GM19238 (cell line): Measurements from ENCODE around the gene SYNRG.
A peak's percentile ranks its signal among the peaks of the same experiment; 100 is the strongest.
"Not testable (repeated sequence)": the region's sequence is repeated elsewhere in the genome, so short reads cannot be mapped to it uniquely, and the experiment has no call there.

Experiments
- DNase-seq: peaks from one replicate; pipeline ENCODE4 v3.0.0; 2011; ENCODE audit warnings: low spot score; ENCODE audit not compliant: insufficient read length

SYNRG gene

GRCh38 chr17:37541880-37542660, 67.1 kb downstream of the SYNRG start:
- no peak for DNase-seq

DNA sequence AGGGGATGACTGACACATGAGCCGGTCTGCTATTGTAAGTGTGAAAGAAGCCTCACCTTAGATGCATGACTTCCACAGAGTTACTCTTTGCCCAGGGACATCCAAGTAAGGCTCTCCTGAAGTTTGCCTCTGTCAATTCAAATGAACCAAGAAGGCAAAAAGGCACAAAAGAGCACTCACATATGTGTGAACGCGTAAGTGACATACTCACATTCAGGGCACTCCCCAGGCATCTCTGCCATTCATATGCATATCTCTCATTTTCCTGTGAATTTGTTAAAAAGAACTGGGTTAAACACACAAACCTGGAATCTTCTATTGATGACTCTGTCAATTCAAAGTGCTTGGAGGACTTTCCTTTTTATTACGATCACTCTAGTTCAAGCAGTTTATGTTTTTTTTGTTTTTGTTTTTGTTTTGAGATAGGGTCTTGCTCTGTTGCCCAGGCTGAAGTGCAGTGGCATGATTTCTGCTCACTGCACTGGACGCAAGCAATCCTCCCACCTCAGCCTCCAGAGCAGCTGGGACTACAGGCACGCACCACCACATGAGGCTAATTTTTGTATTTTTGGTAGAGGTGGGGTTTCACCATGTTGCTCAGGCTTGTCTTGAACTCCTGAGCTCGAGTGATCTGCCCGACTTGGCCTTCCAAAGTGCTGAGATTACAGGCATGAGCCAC, 70.1 kb downstream of the SYNRG start:
- DNase-seq = no peak

DNA sequence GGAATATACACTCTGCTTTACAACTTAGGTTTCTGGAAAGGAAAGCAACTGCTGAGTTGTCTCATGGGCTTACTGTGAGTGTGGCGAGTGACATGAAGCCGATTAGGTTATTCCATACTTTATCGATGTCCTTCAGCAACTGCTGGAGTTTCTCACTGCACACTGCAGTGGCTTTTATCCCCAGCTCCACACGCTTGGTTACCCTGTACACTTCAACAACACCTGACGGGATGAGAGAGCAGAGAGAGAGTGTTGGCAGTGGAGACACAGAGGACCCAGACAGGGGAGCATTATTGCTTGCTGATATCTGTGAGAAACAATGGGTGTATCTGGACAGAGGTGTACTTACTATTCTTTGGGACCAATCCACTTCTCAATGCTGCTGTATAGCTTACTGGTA, 73.3 kb downstream of the SYNRG start:
- DNase-seq = no peak

DNA sequence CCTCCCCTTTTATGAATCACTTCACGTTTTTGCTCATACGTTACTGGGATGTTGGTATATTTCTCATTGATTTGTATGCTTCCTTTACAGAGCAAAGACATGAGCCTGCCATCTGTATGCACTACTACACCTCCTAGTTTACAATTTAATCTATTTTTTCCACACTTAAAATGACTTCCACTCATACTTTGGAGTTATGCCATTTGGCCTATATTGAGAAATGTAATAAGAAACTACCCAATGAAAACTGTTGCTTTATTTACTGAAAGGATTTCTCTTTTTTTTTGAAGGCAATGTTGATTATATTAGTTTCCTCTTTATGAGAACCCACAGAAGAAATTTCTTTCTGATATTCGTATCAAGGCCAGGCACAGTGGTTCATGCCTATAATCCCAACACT, 76.5 kb downstream of the SYNRG start:
- DNase-seq = no peak

DNA sequence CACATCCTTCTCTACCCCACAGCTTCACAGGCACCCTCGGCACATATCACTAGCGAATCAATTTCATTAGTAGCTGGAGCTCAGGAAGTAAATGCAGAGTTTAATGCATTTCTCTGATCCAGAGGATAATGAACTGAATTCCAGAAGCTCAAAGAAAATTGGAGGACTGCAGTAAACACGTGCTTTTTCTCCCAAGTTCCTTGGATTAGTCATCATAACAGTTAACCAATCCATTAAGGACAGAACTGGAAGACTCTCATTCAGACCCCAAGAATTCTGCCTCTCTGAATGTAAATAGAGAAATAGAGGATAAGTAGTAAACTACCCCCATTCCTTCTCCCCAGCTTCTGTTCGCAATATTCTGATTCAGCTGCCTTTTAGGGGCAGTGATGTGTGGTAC, 78.8 kb downstream of the SYNRG start:
- DNase-seq = no peak

DNA sequence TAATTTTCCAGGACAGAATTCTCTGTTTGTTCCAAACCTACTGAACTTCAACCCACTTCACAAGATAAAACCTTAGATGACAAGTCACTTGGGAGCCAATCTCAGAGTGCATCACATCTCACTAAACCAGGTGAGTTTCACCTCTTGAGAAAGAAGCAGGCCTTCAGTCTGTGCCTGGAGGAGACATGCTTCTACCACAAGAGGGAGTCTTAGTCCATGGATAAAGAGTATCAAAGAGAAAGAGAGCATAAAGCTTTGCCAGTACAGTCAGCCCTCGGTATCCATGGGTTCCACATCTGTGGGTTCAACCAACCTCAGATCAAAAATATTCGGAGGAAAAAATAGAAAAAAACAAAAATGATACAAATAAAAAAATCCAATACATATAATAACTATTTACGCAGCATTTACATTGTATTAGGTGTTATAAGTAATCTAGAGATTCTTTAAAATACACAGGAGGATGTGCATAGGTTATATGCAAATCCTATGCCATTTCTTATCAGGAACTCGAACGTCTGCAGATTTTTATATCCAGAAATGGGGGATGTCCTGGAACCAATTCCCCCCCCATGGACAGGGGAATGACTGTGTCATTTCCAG, 81.9 kb downstream of the SYNRG start:
- DNase-seq = peak; percentile 19

DNA sequence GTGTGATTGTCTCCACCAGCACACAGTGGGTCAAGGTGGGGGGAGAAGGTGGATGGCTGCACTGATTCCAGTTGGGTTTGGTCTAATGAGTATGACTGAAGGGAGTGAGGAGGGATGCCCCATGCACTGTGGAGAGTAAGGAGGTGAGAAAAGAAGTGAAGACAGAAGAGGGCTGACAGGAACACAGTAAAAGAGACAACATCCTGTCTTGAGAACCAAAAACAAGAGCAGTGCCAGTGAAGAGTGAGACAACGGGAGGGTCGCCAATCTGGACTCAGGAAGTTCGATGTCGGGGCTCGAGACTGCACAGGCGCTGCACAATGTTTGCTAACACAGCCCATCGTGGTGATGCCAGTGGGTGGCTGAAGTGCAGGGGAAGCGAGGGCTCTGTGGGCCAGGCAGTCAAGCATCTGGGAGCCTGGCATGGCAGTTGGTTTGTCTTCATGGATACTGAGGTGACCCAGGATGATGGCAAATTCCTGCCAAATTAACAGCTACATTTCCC, 85.5 kb downstream of the SYNRG start:
- no peak for DNase-seq

- DNase-seq = no peak
Observed at GRCh38 chr17:37521821-37522220, 87.4 kb downstream of the SYNRG start.

- no peak for DNase-seq
Observed at GRCh38 chr17:37520174-37520573, 89.0 kb downstream of the SYNRG start.

- DNase-seq = no peak
Observed at GRCh38 chr17:37519251-37519985, 89.8 kb downstream of the SYNRG start.

- no peak for DNase-seq
Observed at GRCh38 chr17:37518826-37519225, 90.4 kb downstream of the SYNRG start.

DNA sequence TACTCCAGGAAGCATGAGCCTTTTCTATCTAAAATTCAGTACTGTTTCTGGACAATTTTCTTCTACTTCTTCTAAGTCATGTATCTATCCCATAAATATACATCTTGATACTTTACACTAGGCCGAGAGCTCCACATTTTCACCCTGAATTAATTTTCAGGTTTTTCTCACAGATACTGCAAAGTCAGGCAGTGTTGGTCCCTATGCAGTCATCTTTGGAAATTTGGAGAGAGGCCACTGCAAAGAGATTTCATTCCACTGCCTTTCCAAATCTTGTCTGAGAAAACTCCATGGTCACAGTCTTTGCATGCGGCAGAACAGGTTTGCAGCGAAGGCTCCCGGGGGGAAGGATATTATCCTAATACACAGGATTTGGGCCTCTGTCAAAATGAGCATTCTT, 91.3 kb downstream of the SYNRG start:
- DNase-seq = no peak

GRCh38 chr17:37516127-37516571, 93.1 kb downstream of the SYNRG start:
- no peak for DNase-seq

GRCh38 chr17:37513711-37514110, 95.5 kb downstream of the SYNRG start:
- no peak for DNase-seq

DNA sequence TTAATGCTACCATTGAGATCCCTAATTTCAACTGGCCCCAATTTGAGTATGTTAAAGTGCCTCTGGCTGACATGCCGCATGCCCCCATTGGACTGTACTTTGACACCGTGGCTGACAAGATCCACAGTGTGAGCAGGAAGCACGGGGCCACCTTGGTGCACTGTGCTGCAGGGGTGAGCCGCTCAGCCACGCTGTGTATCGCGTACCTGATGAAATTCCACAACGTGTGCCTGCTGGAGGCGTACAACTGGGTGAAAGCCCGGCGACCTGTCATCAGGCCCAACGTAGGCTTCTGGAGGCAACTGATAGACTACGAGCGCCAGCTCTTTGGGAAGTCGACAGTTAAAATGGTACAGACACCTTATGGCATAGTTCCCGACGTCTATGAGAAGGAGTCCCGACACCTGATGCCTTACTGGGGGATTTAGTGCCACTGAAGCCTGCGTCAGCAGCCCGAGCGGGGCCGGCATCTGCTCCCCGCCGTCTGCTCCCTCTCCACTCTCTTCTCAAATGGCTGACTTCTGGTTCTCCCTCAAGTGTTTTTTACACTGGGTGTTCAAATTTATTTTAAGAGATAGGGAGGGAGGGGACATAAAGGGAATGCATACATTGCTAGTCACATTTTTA, 96.7 kb downstream of the SYNRG start:
- DNase-seq = no peak

DNA sequence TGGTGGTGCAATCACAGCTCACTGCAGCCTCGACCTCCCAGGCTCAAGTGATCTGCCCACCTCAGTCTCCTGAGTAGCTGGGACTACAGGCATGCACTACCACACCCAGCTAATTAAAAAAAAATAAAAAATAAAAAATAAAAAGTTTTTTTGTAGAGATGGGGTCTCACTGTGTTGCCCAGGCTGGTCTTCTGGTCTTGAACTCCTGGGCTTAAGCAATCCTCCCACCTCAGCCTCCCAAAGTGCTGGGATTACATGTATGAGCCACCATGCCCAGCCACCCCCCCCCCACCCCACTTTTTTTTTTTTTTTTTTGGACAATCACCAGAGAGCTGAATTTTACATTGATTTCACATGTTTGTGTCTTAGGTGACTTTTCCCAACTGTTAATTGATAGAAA, 97.6 kb downstream of the SYNRG start:
- DNase-seq = not testable (repeated sequence)

GRCh38 chr17:37510056-37510455, 99.2 kb downstream of the SYNRG start:
- no peak for DNase-seq

- no peak for DNase-seq
Observed at GRCh38 chr17:37507111-37507510, 102.1 kb downstream of the SYNRG start.

GRCh38 chr17:37506678-37507077, 102.5 kb downstream of the SYNRG start:
- no peak for DNase-seq

- DNase-seq = no peak
Observed at GRCh38 chr17:37505333-37505732, 103.9 kb downstream of the SYNRG start.

- DNase-seq = no peak
Observed at GRCh38 chr17:37503148-37503547, 106.1 kb downstream of the SYNRG start.
